C4-2B (cell line): Measurements from ENCODE around the gene CHST1.

ENCODE experiments used
- ZFX ChIP-seq: fragments of 450-650 bp; IDR thresholded peaks from 2 replicates; pipeline ENCODE4 v1.6.1; 2017
- TF ChIP-seq, protein P1 (sequence below): fragments of 450-650 bp; conservative IDR thresholded peaks from 2 replicates; pipeline ENCODE4 v1.5.1; 2017; ENCODE audit warnings: mild to moderate bottlenecking

- TF ChIP-seq, protein P1, sequence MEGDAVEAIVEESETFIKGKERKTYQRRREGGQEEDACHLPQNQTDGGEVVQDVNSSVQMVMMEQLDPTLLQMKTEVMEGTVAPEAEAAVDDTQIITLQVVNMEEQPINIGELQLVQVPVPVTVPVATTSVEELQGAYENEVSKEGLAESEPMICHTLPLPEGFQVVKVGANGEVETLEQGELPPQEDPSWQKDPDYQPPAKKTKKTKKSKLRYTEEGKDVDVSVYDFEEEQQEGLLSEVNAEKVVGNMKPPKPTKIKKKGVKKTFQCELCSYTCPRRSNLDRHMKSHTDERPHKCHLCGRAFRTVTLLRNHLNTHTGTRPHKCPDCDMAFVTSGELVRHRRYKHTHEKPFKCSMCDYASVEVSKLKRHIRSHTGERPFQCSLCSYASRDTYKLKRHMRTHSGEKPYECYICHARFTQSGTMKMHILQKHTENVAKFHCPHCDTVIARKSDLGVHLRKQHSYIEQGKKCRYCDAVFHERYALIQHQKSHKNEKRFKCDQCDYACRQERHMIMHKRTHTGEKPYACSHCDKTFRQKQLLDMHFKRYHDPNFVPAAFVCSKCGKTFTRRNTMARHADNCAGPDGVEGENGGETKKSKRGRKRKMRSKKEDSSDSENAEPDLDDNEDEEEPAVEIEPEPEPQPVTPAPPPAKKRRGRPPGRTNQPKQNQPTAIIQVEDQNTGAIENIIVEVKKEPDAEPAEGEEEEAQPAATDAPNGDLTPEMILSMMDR: no peak
- no peak for TF ChIP-seq ZFX
Measured at GRCh38 chr11:45659818-45660160, 5.6 kb downstream of the CHST1 start.
